ENCODE data around the gene RTN4R.

DNA sequence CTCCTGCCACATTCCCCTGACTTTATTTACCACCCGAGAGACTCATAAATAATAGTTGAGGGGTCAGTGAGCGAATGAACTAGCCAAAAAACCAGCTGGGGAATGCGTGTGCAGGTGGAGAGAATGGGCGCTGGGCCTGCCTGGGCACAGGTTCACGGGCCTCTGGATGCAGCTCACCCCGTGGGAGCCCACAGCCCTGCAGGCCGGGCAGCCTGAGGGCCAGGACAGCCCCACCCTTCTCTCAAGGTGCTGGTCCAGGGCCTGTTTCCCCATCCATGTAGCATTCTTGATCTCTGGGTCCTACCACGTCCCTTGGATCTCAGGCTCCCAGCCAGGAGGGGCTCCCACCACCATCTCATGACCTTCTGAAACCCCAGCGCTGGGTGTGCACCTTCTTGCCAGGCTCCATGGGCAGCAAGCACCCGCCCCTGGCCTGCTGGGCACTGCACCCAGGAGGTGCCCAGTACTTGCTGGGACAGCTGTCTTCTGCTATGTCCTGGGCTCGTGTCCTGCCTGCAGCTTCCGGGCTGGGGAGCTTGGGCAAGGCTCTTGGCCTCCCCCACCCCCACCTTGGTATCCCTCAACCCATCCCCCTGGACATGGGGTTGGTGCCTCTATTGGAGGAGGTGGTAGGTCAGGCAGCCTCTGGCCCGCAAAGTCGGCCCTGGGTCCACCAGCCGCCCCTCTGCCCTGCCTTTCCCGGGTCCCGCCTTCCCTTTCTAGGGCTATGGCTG lies 74.2 kb downstream of the RTN4R start:
- TF ChIP-seq, protein P1, sequence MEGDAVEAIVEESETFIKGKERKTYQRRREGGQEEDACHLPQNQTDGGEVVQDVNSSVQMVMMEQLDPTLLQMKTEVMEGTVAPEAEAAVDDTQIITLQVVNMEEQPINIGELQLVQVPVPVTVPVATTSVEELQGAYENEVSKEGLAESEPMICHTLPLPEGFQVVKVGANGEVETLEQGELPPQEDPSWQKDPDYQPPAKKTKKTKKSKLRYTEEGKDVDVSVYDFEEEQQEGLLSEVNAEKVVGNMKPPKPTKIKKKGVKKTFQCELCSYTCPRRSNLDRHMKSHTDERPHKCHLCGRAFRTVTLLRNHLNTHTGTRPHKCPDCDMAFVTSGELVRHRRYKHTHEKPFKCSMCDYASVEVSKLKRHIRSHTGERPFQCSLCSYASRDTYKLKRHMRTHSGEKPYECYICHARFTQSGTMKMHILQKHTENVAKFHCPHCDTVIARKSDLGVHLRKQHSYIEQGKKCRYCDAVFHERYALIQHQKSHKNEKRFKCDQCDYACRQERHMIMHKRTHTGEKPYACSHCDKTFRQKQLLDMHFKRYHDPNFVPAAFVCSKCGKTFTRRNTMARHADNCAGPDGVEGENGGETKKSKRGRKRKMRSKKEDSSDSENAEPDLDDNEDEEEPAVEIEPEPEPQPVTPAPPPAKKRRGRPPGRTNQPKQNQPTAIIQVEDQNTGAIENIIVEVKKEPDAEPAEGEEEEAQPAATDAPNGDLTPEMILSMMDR (IDR thresholded peaks at IDR 0.05) = no peak
- TF ChIP-seq POLR2A (IDR thresholded peaks at IDR 0.05) = no peak

Measured in lower leg skin (tissue), 3 donors.